H54 (cell line): ENCODE results near the gene DHDDS.

Source experiments
- DNase-seq: peaks from one replicate; pipeline ENCODE4 v3.0.0; 2011; ENCODE audit warnings: low spot score, mixed read lengths; ENCODE audit not compliant: insufficient read length
- FAIRE-seq: peaks from 3 replicates; lab custom pipeline; 2011; peaks lifted over from hg19 to GRCh38; lab: Jason Lieb, UNC
- POLR2A ChIP-seq: IDR thresholded peaks from 2 replicates; pipeline ENCODE4 v1.6.1; 2011; ENCODE audit warnings: low read depth, mild to moderate bottlenecking, low read length

Gene DHDDS

DNA sequence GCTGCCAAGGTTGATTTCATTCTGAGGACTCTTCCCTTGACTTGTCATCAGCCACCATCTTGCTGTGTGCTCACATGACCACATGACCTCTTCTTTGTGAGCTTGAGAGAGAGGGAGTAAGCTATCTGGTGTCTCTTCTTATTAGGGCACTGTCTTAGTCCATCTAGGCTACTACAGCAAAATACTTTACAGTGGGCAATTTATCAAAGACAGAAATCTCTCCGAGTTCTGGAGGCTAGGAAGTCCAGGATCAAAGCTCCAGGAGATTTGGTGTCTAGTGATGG, 85.6 kb downstream of the DHDDS start:
- FAIRE-seq: no peak
- no peak for DNase-seq
- no peak for TF ChIP-seq POLR2A

GRCh38 chr1:26518355-26518754, 86.2 kb downstream of the DHDDS start:
- FAIRE-seq: no peak
- TF ChIP-seq POLR2A: no peak
- no peak for DNase-seq

DNA sequence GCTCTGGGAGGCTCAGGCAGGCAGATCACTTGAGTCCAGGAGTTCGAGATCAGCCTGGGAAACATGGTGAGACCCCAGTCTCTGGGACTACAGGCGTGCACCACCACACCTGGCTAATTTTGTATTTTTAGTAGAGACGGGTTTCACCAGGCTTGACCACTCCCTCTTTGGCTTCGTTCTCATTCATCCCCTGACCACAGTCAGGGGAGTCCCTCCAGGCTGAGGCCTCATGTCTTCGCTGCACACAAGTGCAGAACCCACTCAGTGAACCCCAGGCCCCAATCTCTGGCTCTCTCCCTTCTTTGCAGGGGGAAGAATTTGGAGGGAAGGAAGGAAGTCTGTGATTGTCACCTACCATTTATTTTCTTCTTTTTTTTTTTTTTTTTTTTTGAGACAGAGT, 88.2 kb downstream of the DHDDS start:
- DNase-seq: no peak
- no peak for TF ChIP-seq POLR2A
- FAIRE-seq: no peak
